Naive thymus-derived CD4-positive, alpha-beta T cell (primary cell): ENCODE data around the gene HENMT1. TPM values are rescaled to one million over a fixed set of nuclear protein-coding genes. Genes with fewer than 3 reads are reported as not detected.

Source experiments
- ATAC-seq: fragments of 150-1000 bp; cut with Tn5 transposase; 2 replicates; pipeline ENCODE4 v1.10.0; 2021; ENCODE audit warnings: mild to moderate bottlenecking, moderate library complexity
- CTCF ChIA-PET: fragments of 350-600 bp; sonication (Branson Sonifier 250); formaldehyde crosslinking; loops from one replicate; lab custom pipeline; 2021; ENCODE audit warnings: antibody characterized with exemption; lab: Charles Lee
- POLR2A ChIA-PET: fragments of 350-600 bp; sonication (Branson Sonifier 250); formaldehyde crosslinking; loops from one replicate; lab custom pipeline; 2021; ENCODE audit warnings: antibody characterized with exemption, inconsistent platforms; lab: Charles Lee
- DNase-seq, 9 donors: peaks; one replicate each; pipeline versions ENCODE4 v3.0.0 to v3.0.0-alpha.2; 2020 to 2022; ENCODE audit warnings: mixed read lengths in 1 of 9
- H3K27ac ChIP-seq: one replicate; pipeline ENCODE4 v1.7.0; 2013; ENCODE audit warnings: mild to moderate bottlenecking, low read depth, low read length, moderate library complexity
- H3K27me3 ChIP-seq, 2 donors: one replicate each; pipeline ENCODE4 v1.7.0; 2013; ENCODE audit warnings: low read length in 2 of 2, mild to moderate bottlenecking in 2 of 2, moderate library complexity in 2 of 2; ENCODE audit not compliant: control insufficient read depth in 2 of 2, insufficient read depth in 2 of 2
- H3K36me3 ChIP-seq, 3 experiments: 1 replicate in 2 of 3; 2 replicates in 1 of 3; pipeline ENCODE4 v1.7.0; 2013; ENCODE audit warnings: low read length in 3 of 3, mild to moderate bottlenecking in 3 of 3, moderate library complexity in 1 of 3; ENCODE audit not compliant: insufficient read depth in 3 of 3, control insufficient read depth in 2 of 3
- H3K4me1 ChIP-seq, 2 donors: one replicate each; pipeline ENCODE4 v1.7.0; 2013; ENCODE audit warnings: low read length in 2 of 2, mild to moderate bottlenecking in 2 of 2, moderate library complexity in 1 of 2; ENCODE audit not compliant: control insufficient read depth in 2 of 2, insufficient read depth in 2 of 2
- H3K4me3 ChIP-seq: 2 replicates; pipeline ENCODE4 v1.7.0; 2013; ENCODE audit warnings: mild to moderate bottlenecking, low read length
- H3K9me3 ChIP-seq, 3 experiments: 1 replicate in 2 of 3; 2 replicates in 1 of 3; pipeline ENCODE4 v1.7.0; 2013; ENCODE audit warnings: low read length in 3 of 3; ENCODE audit not compliant: control insufficient read depth in 2 of 3
- H3K27ac Mint-ChIP-seq, 9 donors: one replicate each; pipeline ENCODE4 v1.8.0; 2020 to 2022; ENCODE audit warnings: mixed read lengths in 9 of 9, mild to moderate bottlenecking in 8 of 9, moderate library complexity in 5 of 9, inconsistent platforms in 2 of 9
- H3K27me3 Mint-ChIP-seq, 5 donors: one replicate each; pipeline ENCODE4 v1.8.0; 2021 to 2022; ENCODE audit warnings: mixed read lengths in 5 of 5, mild to moderate bottlenecking in 1 of 5
- H3K36me3 Mint-ChIP-seq, 5 donors: one replicate each; pipeline ENCODE4 v1.8.0; 2020 to 2022; ENCODE audit warnings: mixed read lengths in 5 of 5, mild to moderate bottlenecking in 3 of 5, inconsistent platforms in 1 of 5
- H3K4me1 Mint-ChIP-seq, 7 donors: one replicate each; pipeline ENCODE4 v1.8.0; 2020 to 2022; ENCODE audit warnings: mixed read lengths in 7 of 7, mild to moderate bottlenecking in 3 of 7, inconsistent platforms in 1 of 7
- H3K4me3 Mint-ChIP-seq, 10 donors: one replicate each; pipeline ENCODE4 v1.8.0; 2020 to 2022; ENCODE audit warnings: mild to moderate bottlenecking in 10 of 10, mixed read lengths in 10 of 10, moderate library complexity in 6 of 10, inconsistent platforms in 2 of 10
- H3K9me3 Mint-ChIP-seq, 11 donors: one replicate each; pipeline ENCODE4 v1.8.0; 2020 to 2022; ENCODE audit warnings: mixed read lengths in 11 of 11, mild to moderate bottlenecking in 4 of 11, inconsistent platforms in 1 of 11, moderate library complexity in 1 of 11
- intact Hi-C, 2 donors: fragments of 100-400 bp; cut with micrococcal nuclease; formaldehyde crosslinking; loops; one replicate each; pipeline ENCODE4 v1.15.1; 2023
- polyA plus RNA-seq, 2 donors: library from polyadenylated mRNA; unstranded; fragments of 300-500 nt; fragmentation: Illumina TruSeq; gene quantifications; one replicate each; pipeline ENCODE4 v1.2.3, GENCODE V29; 2021
- total RNA-seq, 6 experiments: library from RNA in 5 of 6; stranded (reverse) in 5 of 6; gene quantifications; 1 replicate in 5 of 6; 2 replicates in 1 of 6; pipeline ENCODE4 v1.2.3 and lab custom pipeline; 2021 to 2026

HENMT1 gene
- total and polyA plus RNA-seq, 7 experiments from 2014 or later, result 5.8 to 22.2 (median 13.8) TPM

GRCh38 chr1:108615544-108615943, 45.3 kb downstream of the HENMT1 start:
- DNase-seq (no peak), ATAC-seq (no peak)
- Histone ChIP-seq H3K4me3 (no peak overlapping the region), H3K9me3 (no peaks in the 10 kb centered on the region), H3K27ac (no peak overlapping the region), H3K36me3 (peaks cover 0 to 22% (median 0%) of the 10 kb centered on the region in 3 experiments), H3K4me1 (no peaks in the 10 kb centered on the region), H3K27me3 (no peaks in the 10 kb centered on the region)
- no peaks in the 10 kb centered on the region for H3K27me3 Mint-ChIP-seq
- CTCF ChIA-PET, result no interaction called here
- no peak overlapping the region for H3K4me3 Mint-ChIP-seq
- POLR2A ChIA-PET, result no interaction called here
- H3K9me3 Mint-ChIP-seq, result no peaks in the 10 kb centered on the region
- no peak overlapping the region for H3K27ac Mint-ChIP-seq
- intact Hi-C loops, result loop anchor here in 1 of 2 donors (5.0 kb wide), 1 partner anchor 33 kb away; no protein-coding TSS in a partner anchor
- H3K4me1 Mint-ChIP-seq, result no peaks in the 10 kb centered on the region
- peaks cover 0 to 3% (median 1%) of the 10 kb centered on the region in 5 donors for H3K36me3 Mint-ChIP-seq

- ATAC-seq, result no peak
- CTCF ChIA-PET, result no interaction called here
- POLR2A ChIA-PET, result no interaction called here
Observed at GRCh38 chr1:108612496-108612895, 48.4 kb downstream of the HENMT1 start.

GRCh38 chr1:108611984-108612383, 48.9 kb downstream of the HENMT1 start:
- Mint-ChIP-seq H3K4me3 (no peak overlapping the region), H3K27me3 (no peaks in the 10 kb centered on the region), H3K9me3 (no peaks in the 10 kb centered on the region), H3K27ac (no peak overlapping the region), H3K36me3 (peaks cover 0 to 26% (median 12%) of the 10 kb centered on the region in 5 donors), H3K4me1 (peaks cover 0 to 6% (median 0%) of the 10 kb centered on the region in 7 donors)
- ATAC-seq, result no peak
- Histone ChIP-seq H3K4me3 (no peak overlapping the region), H3K27me3 (no peaks in the 10 kb centered on the region), H3K27ac (no peak overlapping the region), H3K36me3 (peaks cover 0 to 22% (median 0%) of the 10 kb centered on the region in 3 experiments), H3K9me3 (no peaks in the 10 kb centered on the region), H3K4me1 (no peaks in the 10 kb centered on the region)
- intact Hi-C loops, result no loop called here
- ChIA-PET CTCF (no interaction called here), POLR2A (no interaction called here)
- DNase-seq, result no peak

More at GRCh38 chr1:108612496-108612895, 48.4 kb downstream of the HENMT1 start:
- H3K4me1 Mint-ChIP-seq, result peaks cover 0 to 6% (median 0%) of the 10 kb centered on the region in 7 donors
- no peak overlapping the region for H3K4me3 Mint-ChIP-seq
- Histone ChIP-seq H3K36me3 (peaks cover 0 to 22% (median 0%) of the 10 kb centered on the region in 3 experiments), H3K4me1 (no peaks in the 10 kb centered on the region), H3K9me3 (no peaks in the 10 kb centered on the region), H3K27me3 (no peaks in the 10 kb centered on the region), H3K4me3 (no peak overlapping the region), H3K27ac (no peak overlapping the region)
- no peak for DNase-seq
- no peaks in the 10 kb centered on the region for H3K9me3 Mint-ChIP-seq
- H3K27ac Mint-ChIP-seq, result no peak overlapping the region
- intact Hi-C loops, result no loop called here
- H3K27me3 Mint-ChIP-seq, result no peaks in the 10 kb centered on the region
- H3K36me3 Mint-ChIP-seq, result peaks cover 0 to 24% (median 12%) of the 10 kb centered on the region in 5 donors

- Mint-ChIP-seq H3K4me3 (no peak overlapping the region), H3K27me3 (no peaks in the 10 kb centered on the region), H3K4me1 (peaks cover 0 to 6% (median 0%) of the 10 kb centered on the region in 7 donors), H3K36me3 (peaks cover 0 to 32% (median 15%) of the 10 kb centered on the region in 5 donors), H3K27ac (no peak overlapping the region), H3K9me3 (no peaks in the 10 kb centered on the region)
- Histone ChIP-seq H3K36me3 (peaks cover 0 to 18% (median 0%) of the 10 kb centered on the region in 3 experiments), H3K9me3 (no peaks in the 10 kb centered on the region), H3K4me3 (no peak overlapping the region), H3K4me1 (no peaks in the 10 kb centered on the region), H3K27me3 (no peaks in the 10 kb centered on the region), H3K27ac (no peak overlapping the region)
- ChIA-PET POLR2A (no interaction called here), CTCF (no interaction called here)
- ATAC-seq, result no peak
- DNase-seq, result no peak
- intact Hi-C loops, result no loop called here
Observed at GRCh38 chr1:108610073-108610472, 50.8 kb downstream of the HENMT1 start.

- no peak overlapping the region for H3K4me3 Mint-ChIP-seq
Observed at GRCh38 chr1:108609483-108610049, 51.3 kb downstream of the HENMT1 start.

GRCh38 chr1:108606478-108606877, 54.4 kb downstream of the HENMT1 start:
- no peak for ATAC-seq
- POLR2A ChIA-PET, result no interaction called here
- CTCF ChIA-PET, result no interaction called here
- no peaks in the 10 kb centered on the region for H3K9me3 ChIP-seq
- no peak overlapping the region for H3K27ac ChIP-seq
- peaks cover 0 to 14% (median 0%) of the 10 kb centered on the region in 3 experiments for H3K36me3 ChIP-seq
- Mint-ChIP-seq H3K4me3 (no peak overlapping the region), H3K9me3 (no peaks in the 10 kb centered on the region), H3K4me1 (peaks cover 0 to 6% (median 0%) of the 10 kb centered on the region in 7 donors), H3K36me3 (peaks cover 0 to 38% (median 18%) of the 10 kb centered on the region in 5 donors), H3K27me3 (no peaks in the 10 kb centered on the region), H3K27ac (peak overlapping the region in 1 of 9 donors; percentile 5)
- no peaks in the 10 kb centered on the region for H3K4me1 ChIP-seq
- H3K27me3 ChIP-seq, result no peaks in the 10 kb centered on the region
- intact Hi-C loops, result loop anchor here in 1 of 2 donors (5.0 kb wide), 1 partner anchor 34 kb away; no protein-coding TSS in a partner anchor
- no peak for DNase-seq
- no peak overlapping the region for H3K4me3 ChIP-seq

More at GRCh38 chr1:108609483-108610049, 51.3 kb downstream of the HENMT1 start:
- ChIA-PET POLR2A (no interaction called here), CTCF (no interaction called here)
- peaks cover 0 to 6% (median 0%) of the 10 kb centered on the region in 7 donors for H3K4me1 Mint-ChIP-seq
- no peaks in the 10 kb centered on the region for H3K27me3 ChIP-seq
- intact Hi-C loops, result loop anchor here in 1 of 2 donors (5.0 kb wide), 1 partner anchor 37 kb away; no protein-coding TSS in a partner anchor
- DNase-seq (no peak), ATAC-seq (no peak)
- H3K27ac Mint-ChIP-seq, result no peak overlapping the region
- no peaks in the 10 kb centered on the region for H3K9me3 Mint-ChIP-seq
- no peak overlapping the region for H3K27ac ChIP-seq
- H3K27me3 Mint-ChIP-seq, result no peaks in the 10 kb centered on the region
- H3K4me3 ChIP-seq, result no peak overlapping the region
- H3K36me3 ChIP-seq, result peaks cover 0 to 14% (median 0%) of the 10 kb centered on the region in 3 experiments
- H3K4me1 ChIP-seq, result no peaks in the 10 kb centered on the region
- no peaks in the 10 kb centered on the region for H3K9me3 ChIP-seq
- H3K36me3 Mint-ChIP-seq, result peaks cover 0 to 34% (median 15%) of the 10 kb centered on the region in 5 donors
